ENCODE data around the gene RMP24.
"Not testable (repeated sequence)": the region's sequence is repeated elsewhere in the genome, so short reads cannot be mapped to it uniquely, and the experiment has no call there.

RMP24 gene

GRCh38 chr18:35968278-35968880 is 4.1 kb upstream of the RMP24 start:
- no peak for DNase-seq

- DNase-seq: no peak
Measured at GRCh38 chr18:35969676-35970075, 2.8 kb upstream of the RMP24 start.

GRCh38 chr18:35971661-35972196 is 750 bp upstream of the RMP24 start:
- no peak for DNase-seq

GRCh38 chr18:35973650-35974049 is 1.2 kb downstream of the RMP24 start:
- no peak for DNase-seq

DNA sequence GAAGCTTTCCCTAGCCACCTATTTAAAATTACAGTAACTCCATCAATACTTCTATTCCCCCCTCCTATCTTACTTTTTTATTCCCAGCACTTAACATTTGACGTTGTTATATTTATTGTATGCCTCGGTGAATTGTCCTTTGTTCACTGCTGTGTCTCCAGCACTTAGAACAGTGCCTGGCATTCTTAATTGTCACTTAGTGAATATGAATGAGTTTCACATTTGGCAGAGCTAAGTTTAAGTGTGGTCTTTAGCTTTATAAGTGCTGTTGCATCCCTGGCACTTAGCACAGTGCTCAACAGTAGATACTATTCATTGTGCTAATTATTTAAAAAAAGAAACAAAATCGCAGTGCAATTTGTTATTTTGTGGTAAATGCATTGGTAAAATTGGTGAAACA is 1.7 kb downstream of the RMP24 start:
- DNase-seq: no peak

DNA sequence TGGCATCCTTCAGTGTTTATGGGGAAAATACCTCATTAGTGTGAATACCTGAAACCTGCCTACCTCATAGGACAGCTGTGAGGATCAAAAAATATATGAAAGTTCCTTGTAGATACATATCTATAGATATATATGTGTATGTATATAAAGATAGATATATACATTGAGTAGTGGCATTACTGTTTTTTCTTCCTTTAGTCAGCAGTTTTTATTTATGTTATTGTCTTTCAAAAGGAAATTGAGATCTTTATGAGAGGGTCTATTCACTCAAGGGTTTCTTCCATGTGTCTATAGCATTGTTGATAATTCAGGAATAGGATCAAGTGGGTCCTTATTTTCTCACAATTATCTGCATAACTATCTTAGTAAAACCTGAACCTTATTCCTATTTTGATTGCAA is 6.6 kb downstream of the RMP24 start:
- no peak for DNase-seq

DNA sequence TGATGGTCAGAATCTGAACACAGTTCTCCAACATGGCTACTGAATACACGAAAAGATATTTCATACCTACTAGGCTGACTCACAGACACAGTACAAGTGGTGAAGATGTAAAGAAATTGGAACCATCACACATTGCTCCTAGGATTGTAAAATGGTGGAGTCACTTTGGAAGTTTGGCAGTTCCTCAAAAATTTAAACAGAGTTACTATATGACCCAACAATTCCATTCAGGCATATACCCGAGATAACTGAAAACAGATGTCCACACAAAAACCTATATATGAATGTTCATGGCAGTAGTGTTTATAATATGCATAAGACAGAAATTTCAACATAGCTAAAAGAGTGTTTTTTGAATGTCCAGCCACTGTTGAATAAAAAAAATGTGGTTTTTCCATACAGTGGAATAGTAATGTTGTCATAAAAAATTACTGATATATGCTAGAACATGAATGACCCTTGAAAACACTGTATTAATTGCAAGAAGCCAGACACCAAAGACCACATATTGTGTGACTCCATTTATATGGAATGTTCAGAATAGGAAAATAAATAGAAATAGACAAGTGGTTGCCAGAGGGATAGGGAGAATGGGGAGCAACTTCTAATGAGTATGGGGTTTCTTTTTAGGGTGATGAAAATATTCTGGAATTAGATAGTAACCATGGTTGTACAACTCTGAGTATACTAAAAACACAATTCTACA is 10.1 kb downstream of the RMP24 start:
- DNase-seq: no peak

- DNase-seq: no peak
Measured at GRCh38 chr18:35983147-35983546, 10.7 kb downstream of the RMP24 start.

GRCh38 chr18:35983818-35984217 is 11.3 kb downstream of the RMP24 start:
- DNase-seq: no peak

GRCh38 chr18:35991696-35992095 is 19.2 kb downstream of the RMP24 start:
- DNase-seq: no peak

DNA sequence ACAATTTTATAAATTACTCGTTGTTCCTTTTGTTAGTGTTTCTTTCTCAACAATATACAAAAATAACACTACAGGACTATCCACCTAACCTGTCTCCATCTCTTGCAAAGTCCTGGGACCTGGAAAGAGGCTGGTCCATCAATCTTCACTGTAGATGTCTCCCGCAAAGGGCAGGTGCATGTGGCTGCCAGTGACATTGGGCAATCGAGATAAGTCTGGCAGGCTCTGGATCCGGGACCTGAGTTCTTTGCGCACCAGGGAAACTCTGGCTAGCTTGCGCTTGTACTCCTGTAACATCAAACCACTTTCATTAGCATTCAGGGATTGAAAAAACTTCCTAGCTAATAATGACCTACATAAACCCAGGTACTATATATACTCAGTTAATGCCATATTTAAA is 20.5 kb downstream of the RMP24 start:
- no peak for DNase-seq

DNA sequence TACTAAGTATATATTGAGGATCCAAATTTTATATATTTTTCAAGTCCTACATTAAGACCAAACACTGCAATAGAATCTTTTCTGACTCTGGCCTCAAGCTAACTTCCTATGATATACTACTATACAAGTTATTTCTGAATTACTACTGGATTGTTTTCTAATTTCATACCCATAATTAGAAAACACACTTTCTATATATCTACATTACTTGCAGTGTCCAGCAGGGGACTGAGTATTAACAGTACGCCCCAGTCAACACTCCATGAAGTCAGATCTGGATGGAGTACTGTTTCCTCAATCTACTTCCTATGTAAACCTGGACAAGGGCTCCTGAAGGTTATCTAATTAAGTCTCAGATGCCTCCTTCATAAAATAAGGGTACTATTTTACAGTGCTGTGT is 26.5 kb downstream of the RMP24 start:
- DNase-seq: no peak

GRCh38 chr18:35999925-36000324 is 27.4 kb downstream of the RMP24 start:
- DNase-seq: no peak

DNA sequence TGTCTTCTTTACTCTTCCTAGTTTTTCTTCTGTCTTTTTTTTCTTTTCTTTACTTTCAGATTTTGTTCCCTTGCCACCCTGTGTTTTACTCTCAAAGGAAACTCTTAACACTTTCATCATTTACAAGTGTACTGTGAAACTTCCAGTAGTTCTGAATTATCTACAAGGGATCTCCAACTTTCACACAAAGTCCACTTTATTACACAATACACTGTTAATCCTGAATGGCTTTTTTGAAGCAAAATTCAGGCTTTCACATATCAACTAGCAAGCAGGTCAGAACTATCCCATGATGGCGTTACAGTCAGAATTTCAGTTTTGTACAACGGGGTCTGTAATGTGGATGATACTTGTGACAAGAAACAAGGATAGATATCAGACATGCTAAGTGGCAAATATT is 34.5 kb downstream of the RMP24 start:
- no peak for DNase-seq

DNA sequence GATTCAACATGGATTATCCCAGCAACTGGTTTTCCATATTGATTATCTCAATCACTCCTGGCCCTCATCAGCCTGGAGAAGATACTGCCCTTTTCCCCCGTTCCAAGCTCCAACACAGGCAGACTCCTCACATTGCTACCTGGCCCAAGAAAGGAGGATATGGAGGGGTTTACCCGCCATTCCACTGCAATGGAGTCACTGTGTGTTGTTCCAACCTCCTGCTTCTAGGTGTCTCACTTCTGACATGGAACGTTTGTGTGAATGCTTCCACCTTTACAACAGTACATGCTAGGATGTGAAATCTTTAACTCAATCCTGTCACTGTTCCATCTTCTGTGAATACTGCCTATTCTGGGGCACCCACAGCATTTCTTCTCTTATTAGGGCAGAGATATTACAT is 36.7 kb downstream of the RMP24 start:
- no peak for DNase-seq

DNA sequence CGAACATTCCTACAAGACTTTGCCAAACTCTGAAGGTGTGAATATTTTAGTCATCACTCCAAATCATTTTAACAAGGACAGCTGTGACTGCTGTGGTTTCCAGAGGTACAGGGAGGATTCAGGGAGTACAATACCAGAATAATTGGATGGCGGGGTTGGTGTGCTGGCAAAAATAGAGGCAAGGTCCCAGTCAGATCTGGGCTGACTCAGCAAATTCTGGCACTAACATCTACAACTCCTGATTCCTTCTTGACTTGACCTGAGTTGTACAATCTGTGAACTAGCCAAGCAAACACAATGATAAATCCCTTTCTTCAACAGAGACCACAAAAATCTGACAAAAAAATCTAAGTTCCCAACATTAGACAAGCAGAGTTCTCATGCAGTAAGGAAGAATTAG is 40.4 kb downstream of the RMP24 start:
- no peak for DNase-seq

DNA sequence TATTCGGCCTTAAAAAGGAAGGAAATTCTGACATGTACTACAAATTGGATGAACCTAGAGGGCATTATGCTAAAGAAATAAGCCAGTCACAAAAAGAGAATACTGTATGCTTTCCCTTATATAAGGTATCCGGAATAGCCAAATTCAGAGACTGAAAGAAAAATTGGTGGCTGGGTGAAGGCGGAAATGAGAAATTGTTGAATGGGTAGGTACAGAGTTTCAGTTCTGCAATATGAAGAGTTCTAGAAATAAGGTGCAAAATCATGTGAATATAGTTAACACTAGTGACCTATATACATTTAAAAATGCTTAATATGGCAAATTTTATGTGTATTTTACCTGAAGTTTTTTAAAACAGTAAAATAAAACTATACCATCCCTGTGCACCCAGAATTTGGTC is 43.1 kb downstream of the RMP24 start:
- DNase-seq: no peak

DNA sequence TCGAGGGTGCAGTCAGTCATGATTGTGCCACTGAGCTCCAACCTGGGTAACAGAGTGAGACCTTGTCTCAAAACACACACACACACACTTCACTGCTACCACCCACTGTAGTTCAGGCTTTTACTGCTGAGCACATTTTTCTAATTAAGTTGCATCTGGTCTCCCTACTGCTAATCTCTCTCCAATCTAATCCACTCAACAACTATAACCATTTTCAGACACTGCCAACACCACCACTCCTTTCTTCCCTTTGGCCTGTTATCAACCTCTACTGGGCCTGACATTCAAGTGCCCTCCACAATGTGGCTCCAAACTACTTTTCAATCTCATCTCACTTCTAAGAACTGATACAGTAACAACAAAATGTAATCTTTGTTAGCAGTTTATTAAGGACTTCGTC is 44.8 kb downstream of the RMP24 start:
- DNase-seq: no peak

DNA sequence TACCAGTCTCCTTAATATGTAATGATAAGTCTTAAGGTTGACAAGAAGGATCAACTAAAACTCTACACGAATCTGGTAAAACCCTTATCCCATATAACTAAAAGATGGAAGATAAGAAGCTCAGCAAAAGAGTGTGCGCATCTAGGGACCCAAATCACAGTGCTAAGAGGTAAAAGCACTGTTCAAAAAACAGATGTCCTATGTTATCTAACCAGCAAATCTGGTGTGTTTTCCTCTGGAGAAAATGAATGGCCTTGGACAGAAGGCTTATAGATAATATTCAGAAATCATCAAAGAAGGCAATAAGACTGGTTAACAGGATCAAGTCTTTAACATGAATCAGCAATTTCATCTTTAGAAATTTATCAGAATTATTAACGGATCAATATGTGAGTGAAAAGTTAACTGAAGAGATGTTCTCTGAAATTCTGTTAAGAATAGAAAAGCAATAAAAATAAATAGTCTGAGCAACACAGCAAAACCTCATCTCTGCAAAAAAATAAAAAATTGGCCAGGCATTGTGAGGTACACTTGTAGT is 47.8 kb downstream of the RMP24 start:
- no peak for DNase-seq

DNA sequence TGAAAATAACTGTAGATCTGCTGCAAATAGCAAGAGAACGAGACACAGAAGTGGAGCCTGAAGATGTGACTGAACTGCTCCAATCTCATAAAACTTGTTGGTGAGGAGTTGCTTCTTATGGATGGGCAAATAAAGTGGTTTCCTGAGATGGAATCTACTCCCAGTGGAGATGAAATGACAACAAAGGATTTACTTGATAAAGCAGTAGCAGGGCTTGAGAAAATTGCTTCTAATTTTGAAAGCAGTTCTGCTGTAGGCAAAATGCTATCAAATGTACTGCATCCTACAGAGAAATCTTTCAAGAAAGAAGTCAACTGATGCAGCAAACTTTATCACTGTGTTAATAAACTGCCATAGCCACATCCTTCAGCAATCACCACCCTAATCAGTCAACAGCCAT is 50.9 kb downstream of the RMP24 start:
- DNase-seq: no peak

GRCh38 chr18:36024241-36024640 is 51.8 kb downstream of the RMP24 start:
- not testable (repeated sequence) for DNase-seq

- DNase-seq: no peak
Measured at GRCh38 chr18:36025025-36025424, 52.5 kb downstream of the RMP24 start.

GRCh38 chr18:36028859-36029258 is 56.4 kb downstream of the RMP24 start:
- no peak for DNase-seq

All from activated CD4-positive, CD25-positive, alpha-beta regulatory T cell treated with anti-CD3 and anti-CD28 coated beads, Interleukin-2, amount 50 U/mL, for 72 hours (primary cell).